ENCODE measurements around the gene MTFMT.

- TF ChIP-seq POLR2A (IDR thresholded peaks at IDR 0.05) (no peak), EP300 (IDR thresholded peaks at IDR 0.05) (no peak)
Measured at GRCh38 chr15:65033659-65034269, 4.3 kb upstream of the MTFMT start.
